H1 (cell line): Measurements from ENCODE around the gene PCNA. TPM values are rescaled to one million over a fixed set of nuclear protein-coding genes. Genes with fewer than 3 reads are reported as not detected.

Experiments
- CTCF ChIA-PET: fragments of 300-600 bp; sonication (Branson Sonifier 250); formaldehyde crosslinking; loops from one replicate; lab custom pipeline; 2021; ENCODE audit not compliant: partially characterized antibody; lab: Charles Lee
- POLR2A ChIA-PET: fragments of 300-600 bp; sonication (Branson Sonifier 250); formaldehyde crosslinking; loops from one replicate; lab custom pipeline; 2021; ENCODE audit warnings: inconsistent platforms; ENCODE audit not compliant: partially characterized antibody; lab: Charles Lee
- DNase-seq, 2 experiments: peaks; one replicate each; pipeline versions ENCODE4 v3.0.0 to v3.0.0-alpha.2; 2010 to 2022; ENCODE audit warnings: low spot score in 2 of 2, low read depth in 1 of 2, mixed read lengths in 1 of 2
- FAIRE-seq: peaks from 2 replicates; lab custom pipeline; 2011; peaks lifted over from hg19 to GRCh38; lab: Jason Lieb, UNC
- H2AFZ ChIP-seq: 2 replicates; pipeline ENCODE4 v1.8.1; 2012; ENCODE audit warnings: low read length, inconsistent platforms
- H2AK5ac ChIP-seq: 2 replicates; pipeline ENCODE4 v1.6.1; 2013; ENCODE audit warnings: low read depth, low read length
- H2BK120ac ChIP-seq: replicated peaks from 2 replicates; pipeline ENCODE3; 2013; ENCODE audit warnings: low read depth, low read length, inconsistent platforms
- H2BK12ac ChIP-seq: 2 replicates; pipeline ENCODE4 v1.6.1; 2013; ENCODE audit warnings: low read depth, low read length
- H2BK15ac ChIP-seq: 2 replicates; pipeline ENCODE4 v1.6.1; 2013; ENCODE audit warnings: low read length
- H2BK20ac ChIP-seq: 2 replicates; pipeline ENCODE4 v1.6.1; 2013; ENCODE audit warnings: low read length
- H2BK5ac ChIP-seq: 2 replicates; pipeline ENCODE4 v1.6.1; 2013; ENCODE audit warnings: low read depth, low read length
- H3K14ac ChIP-seq: 2 replicates; pipeline ENCODE4 v1.6.1; 2013; ENCODE audit warnings: inconsistent platforms; ENCODE audit not compliant: insufficient read length
- H3K18ac ChIP-seq: 2 replicates; pipeline ENCODE4 v1.6.1; 2013; ENCODE audit warnings: low read length; ENCODE audit errors: extremely low read depth
- H3K23ac ChIP-seq: 2 replicates; pipeline ENCODE4 v1.6.1; 2013; ENCODE audit warnings: inconsistent platforms; ENCODE audit not compliant: insufficient read length
- H3K23me2 ChIP-seq: 2 replicates; pipeline ENCODE4 v1.6.1; 2013; ENCODE audit warnings: low read depth, low read length
- H3K27ac ChIP-seq: 2 replicates; pipeline ENCODE4 v1.6.1; 2011; ENCODE audit warnings: low read depth, low read length, inconsistent platforms
- H3K27me3 ChIP-seq, 4 experiments: replicated peaks in 1 of 4; 1 replicate in 1 of 4; 2 replicates in 3 of 4; pipeline versions ENCODE4 v1.6.1 to v1.8.1; 2011 to 2013; ENCODE audit warnings: low read length in 3 of 4, mild to moderate bottlenecking in 3 of 4, inconsistent platforms in 2 of 4, mixed read lengths in 2 of 4, moderate library complexity in 1 of 4; ENCODE audit not compliant: control insufficient read depth in 3 of 4, insufficient read depth in 3 of 4; ENCODE audit errors: extremely low read depth in 1 of 4
- H3K36me3 ChIP-seq, 4 experiments: 2 replicates each; pipeline versions ENCODE4 v1.6.1 to v1.8.1; 2011 to 2013; ENCODE audit warnings: mild to moderate bottlenecking in 4 of 4, low read length in 3 of 4, moderate library complexity in 2 of 4, control low read depth in 1 of 4, inconsistent platforms in 1 of 4; ENCODE audit not compliant: insufficient read depth in 4 of 4, control insufficient read depth in 2 of 4
- H3K4ac ChIP-seq: replicated peaks from 2 replicates; pipeline ENCODE3; 2013; ENCODE audit warnings: low read length, low read depth, mixed read lengths, inconsistent platforms; ENCODE audit not compliant: insufficient read length
- H3K4me1 ChIP-seq, 4 experiments: replicated peaks in 1 of 4; 1 replicate in 1 of 4; 2 replicates in 3 of 4; pipeline versions ENCODE4 v1.6.1 to v1.8.1; 2011 to 2013; ENCODE audit warnings: low read length in 3 of 4, inconsistent platforms in 2 of 4, mixed read lengths in 1 of 4; ENCODE audit not compliant: insufficient read depth in 4 of 4, control insufficient read depth in 3 of 4
- H3K4me2 ChIP-seq, 2 experiments: 2 replicates each; pipeline versions ENCODE4 v1.6.1 to v1.8.1; 2011 to 2013; ENCODE audit warnings: low read depth in 2 of 2, low read length in 2 of 2, control low read depth in 1 of 2, inconsistent platforms in 1 of 2, mild to moderate bottlenecking in 1 of 2; ENCODE audit not compliant: insufficient read depth in 1 of 2
- H3K4me3 ChIP-seq, 4 experiments: fragments of 200-600, 300-600 bp in 1 of 4; sonication (generic), shearing (Covaris generic), sonication (Bioruptor Twin) in 1 of 4; 2 replicates each; pipeline versions ENCODE4 v1.5.1 to v1.8.1; 2011 to 2016; ENCODE audit warnings: low read length in 4 of 4, low read depth in 3 of 4, control low read depth in 2 of 4, inconsistent platforms in 2 of 4, mild to moderate bottlenecking in 2 of 4, mixed read lengths in 1 of 4, moderate library complexity in 1 of 4; ENCODE audit not compliant: insufficient read depth in 2 of 4; ENCODE audit errors: extremely low read depth in 1 of 4
- H3K56ac ChIP-seq: replicated peaks from 2 replicates; pipeline ENCODE3; 2013; ENCODE audit warnings: low read depth, mild to moderate bottlenecking, mixed read lengths, low read length, inconsistent platforms; ENCODE audit not compliant: insufficient read length
- H3K79me1 ChIP-seq: 2 replicates; pipeline ENCODE4 v1.6.1; 2013; ENCODE audit warnings: low read depth, low read length, control low read depth
- H3K79me2 ChIP-seq, 2 experiments: 2 replicates each; pipeline versions ENCODE4 v1.6.1 to v1.8.1; 2012 to 2013; ENCODE audit warnings: low read length in 2 of 2, mild to moderate bottlenecking in 2 of 2, inconsistent platforms in 1 of 2; ENCODE audit not compliant: insufficient read depth in 2 of 2, control insufficient read depth in 1 of 2
- H3K9ac ChIP-seq, 4 experiments: replicated peaks in 1 of 4; 1 replicate in 1 of 4; 2 replicates in 3 of 4; pipeline versions ENCODE4 v1.6.1 to v1.8.1; 2011 to 2013; ENCODE audit warnings: low read depth in 3 of 4, low read length in 3 of 4, control low read depth in 2 of 4, mild to moderate bottlenecking in 2 of 4, moderate library complexity in 2 of 4, inconsistent platforms in 1 of 4; ENCODE audit errors: extremely low read depth in 1 of 4
- H3K9me3 ChIP-seq, 2 experiments: 2 replicates each; pipeline versions ENCODE4 v1.6.1 to v1.8.1; 2012 to 2013; ENCODE audit warnings: mild to moderate bottlenecking in 2 of 2, moderate library complexity in 2 of 2, control low read depth in 1 of 2, inconsistent platforms in 1 of 2, low read depth in 1 of 2, low read length in 1 of 2, mixed read lengths in 1 of 2; ENCODE audit not compliant: insufficient read depth in 2 of 2
- H4K20me1 ChIP-seq, 2 experiments: replicated peaks in 1 of 2; 2 replicates each; pipeline versions ENCODE3 to v1.8.1; 2011 to 2013; ENCODE audit warnings: inconsistent platforms in 2 of 2, low read length in 2 of 2, mild to moderate bottlenecking in 1 of 2; ENCODE audit not compliant: insufficient read depth in 2 of 2, control insufficient read depth in 1 of 2
- H4K5ac ChIP-seq: 2 replicates; pipeline ENCODE4 v1.6.1; 2013; ENCODE audit warnings: low read length, low read depth, mixed read lengths, inconsistent platforms; ENCODE audit not compliant: insufficient read length
- H4K8ac ChIP-seq: 2 replicates; pipeline ENCODE4 v1.8.0; 2013; ENCODE audit warnings: mild to moderate bottlenecking, moderate library complexity, low read length, inconsistent platforms; ENCODE audit not compliant: insufficient read depth; ENCODE audit errors: extremely low read depth
- H4K91ac ChIP-seq: replicated peaks from 2 replicates; pipeline ENCODE3; 2013; ENCODE audit warnings: low read length, mixed read lengths, inconsistent platforms; ENCODE audit not compliant: insufficient read length
- CEBPB ChIP-seq: IDR thresholded peaks from 2 replicates; pipeline ENCODE4 v1.6.1; 2012; ENCODE audit warnings: low read depth, low read length
- CREB1 ChIP-seq: IDR thresholded peaks from 2 replicates; pipeline ENCODE4 v1.6.1; 2012; ENCODE audit warnings: inconsistent platforms
- JUN ChIP-seq: IDR thresholded peaks from 2 replicates; pipeline ENCODE4 v1.6.1; 2011; ENCODE audit warnings: low read depth, mild to moderate bottlenecking, improper control_type of control experiment, low read length
- JUND ChIP-seq: IDR thresholded peaks from 2 replicates; pipeline ENCODE4 v1.6.1; 2011; ENCODE audit warnings: mild to moderate bottlenecking, improper control_type of control experiment, low read length
- KDM1A ChIP-seq: fragments of 200-600, 300-600 bp; sonication (generic); IDR thresholded peaks from 2 replicates; pipeline ENCODE4 v1.7.1; 2016; ENCODE audit warnings: mild to moderate bottlenecking, low read length, borderline replicate concordance
- KDM4A ChIP-seq: IDR thresholded peaks from one replicate; pipeline ENCODE4 v1.7.1; 2012; ENCODE audit warnings: low read depth, mild to moderate bottlenecking, moderate library complexity, low read length, inconsistent platforms; ENCODE audit not compliant: severe bottlenecking
- RAD21 ChIP-seq, 2 experiments: IDR thresholded peaks in 1 of 2; conservative IDR thresholded peaks in 1 of 2; 2 replicates each; pipeline ENCODE4 v1.6.1; 2011; ENCODE audit warnings: low read depth in 2 of 2, low read length in 2 of 2, improper control_type of control experiment in 1 of 2, inconsistent platforms in 1 of 2, mild to moderate bottlenecking in 1 of 2, moderate library complexity in 1 of 2
- SIRT6 ChIP-seq: IDR thresholded peaks from one replicate; pipeline ENCODE4 v1.7.1; 2012; ENCODE audit warnings: low read length, inconsistent platforms
- SRF ChIP-seq: IDR thresholded peaks from 2 replicates; pipeline ENCODE4 v1.6.1; 2011; ENCODE audit warnings: mild to moderate bottlenecking, low read depth, low read length, moderate library complexity
- TEAD4 ChIP-seq: IDR thresholded peaks from 2 replicates; pipeline ENCODE4 v1.6.1; 2012; ENCODE audit warnings: low read depth, low read length, inconsistent platforms, mixed read lengths
- YY1 ChIP-seq: IDR thresholded peaks from 2 replicates; pipeline ENCODE4 v1.6.1; 2011; ENCODE audit warnings: low read depth, mild to moderate bottlenecking, low read length
- WGBS, 2 experiments: shearing (Covaris generic) in 1 of 2; methylation state at CpG; one replicate each; pipeline versions ENCODE4 v1.1.6 to v1.1.7; 2013 to 2015; ENCODE audit warnings: low lambda C conversion rate in 2 of 2, mixed read lengths in 2 of 2, inconsistent platforms in 1 of 2, low coverage in 1 of 2, missing lambda C conversion rate in 1 of 2; ENCODE audit not compliant: insufficient replicate concordance in 2 of 2, insufficient coverage in 1 of 2, insufficient read length in 1 of 2; ENCODE audit errors: extremely low coverage in 1 of 2, missing lambda C conversion rate in 1 of 2; 5-methylcytosine and 5-hydroxymethylcytosine counted together
- polyA plus RNA-seq, 7 experiments: library from polyadenylated mRNA; depleted of rRNA in 3 of 7; stranded (reverse) in 5 of 7; unstranded in 2 of 7; fragments of >200 nt in 5 of 7; fragments of 200-250 nt in 2 of 7; gene quantifications; 1 replicate in 5 of 7; 2 replicates in 1 of 7; 4 replicates in 1 of 7; pipeline versions ENCODE4 v1.2.1 to v1.2.3, GENCODE V29; 2011 to 2013; ENCODE audit warnings: missing spikeins in 2 of 7, mixed read lengths in 2 of 7
- total RNA-seq: library from RNA; stranded (reverse); fragmentation: NEBNext Ultra II Directional; extraction: Animal tissue kit (Norgen Biotek cat#: 25700); gene quantifications from 2 replicates; pipeline ENCODE4 v1.2.1, GENCODE V29; 2021
- TF ChIP-seq, protein P1 (sequence below): IDR thresholded peaks from 2 replicates; pipeline ENCODE4 v1.6.1; 2011; ENCODE audit warnings: low read length, improper control_type of control experiment
- TF ChIP-seq, protein P2 (sequence below): IDR thresholded peaks from 2 replicates; pipeline ENCODE4 v1.6.1; 2012; ENCODE audit warnings: inconsistent platforms

Gene PCNA
- total and polyA plus RNA-seq, 2 of the 8 experiments (the other 6 are each of a cell fraction or from before 2014, with no cell fraction given) = 290 to 737 TPM

GRCh38 chr20:5095931-5096330, 23.8 kb downstream of the PCNA start:
- H2BK120ac ChIP-seq = no peak overlapping the region
- H3K23ac ChIP-seq = no peak overlapping the region
- no peaks in the 10 kb centered on the region for H3K79me1 ChIP-seq
- CTCF ChIA-PET = interaction anchor here (0.9 to 1.2 kb wide), 4 partner anchors 15 to 140 kb away, joined by 3 read pairs; no protein-coding TSS in a partner anchor
- no peak overlapping the region for H3K18ac ChIP-seq
- no peak overlapping the region for H3K9ac ChIP-seq
- 97% methylated on average over 3 of the region's 3 CpGs; no CpG with 5 or more reads in 1 of the 2 experiments for WGBS, 2 experiments
- no peak overlapping the region for H2BK5ac ChIP-seq
- no peak overlapping the region for H3K4me2 ChIP-seq
- H3K14ac ChIP-seq = no peak overlapping the region
- H3K36me3 ChIP-seq = peaks cover 0 to 25% (median 14%) of the 10 kb centered on the region in 4 experiments
- H3K56ac ChIP-seq = no peak overlapping the region
- peaks cover 0 to 2% of the 10 kb centered on the region in 2 experiments for H4K20me1 ChIP-seq
- no peak for FAIRE-seq
- no peak overlapping the region for H4K91ac ChIP-seq
- DNase-seq = no peak
- H3K4me3 ChIP-seq = no peak overlapping the region
- no peak overlapping the region for H4K8ac ChIP-seq
- no peak overlapping the region for H2AFZ ChIP-seq
- POLR2A ChIA-PET = interaction anchor here (0.7 to 4.3 kb wide), 5 partner anchors 8 to 125 kb away, joined by 3 to 16 read pairs (median 5); partner anchors contain the start of gene PCNA
- no peaks in the 10 kb centered on the region for H3K27me3 ChIP-seq
- no peak overlapping the region for H2BK20ac ChIP-seq
- no peaks in the 10 kb centered on the region for H3K79me2 ChIP-seq
- no peaks in the 10 kb centered on the region for H3K23me2 ChIP-seq
- H3K9me3 ChIP-seq = no peaks in the 10 kb centered on the region
- no peak overlapping the region for H2BK15ac ChIP-seq
- H2BK12ac ChIP-seq = no peak overlapping the region
- no peak overlapping the region for H4K5ac ChIP-seq
- H2AK5ac ChIP-seq = no peak overlapping the region
- no peaks in the 10 kb centered on the region for H3K4me1 ChIP-seq
- H3K4ac ChIP-seq = no peak overlapping the region
- no peak overlapping the region for H3K27ac ChIP-seq
- no peak for TF ChIP-seq SRF
- TF ChIP-seq, protein P1, sequence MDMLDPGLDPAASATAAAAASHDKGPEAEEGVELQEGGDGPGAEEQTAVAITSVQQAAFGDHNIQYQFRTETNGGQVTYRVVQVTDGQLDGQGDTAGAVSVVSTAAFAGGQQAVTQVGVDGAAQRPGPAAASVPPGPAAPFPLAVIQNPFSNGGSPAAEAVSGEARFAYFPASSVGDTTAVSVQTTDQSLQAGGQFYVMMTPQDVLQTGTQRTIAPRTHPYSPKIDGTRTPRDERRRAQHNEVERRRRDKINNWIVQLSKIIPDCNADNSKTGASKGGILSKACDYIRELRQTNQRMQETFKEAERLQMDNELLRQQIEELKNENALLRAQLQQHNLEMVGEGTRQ = no peak
- TF ChIP-seq YY1 = no peak
- no peak for TF ChIP-seq CREB1
- no peak for TF ChIP-seq CEBPB
- TF ChIP-seq JUND = no peak
- TF ChIP-seq, protein P2, sequence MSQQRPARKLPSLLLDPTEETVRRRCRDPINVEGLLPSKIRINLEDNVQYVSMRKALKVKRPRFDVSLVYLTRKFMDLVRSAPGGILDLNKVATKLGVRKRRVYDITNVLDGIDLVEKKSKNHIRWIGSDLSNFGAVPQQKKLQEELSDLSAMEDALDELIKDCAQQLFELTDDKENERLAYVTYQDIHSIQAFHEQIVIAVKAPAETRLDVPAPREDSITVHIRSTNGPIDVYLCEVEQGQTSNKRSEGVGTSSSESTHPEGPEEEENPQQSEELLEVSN = no peak
- TF ChIP-seq RAD21 (IDR thresholded peaks at IDR 0.05 in 1 of 2, conservative IDR thresholded peaks at IDR 0.05 in 1 of 2; ENCODE audit: low read depth in 2 of 2, low read length in 2 of 2) = no peak
- TF ChIP-seq SIRT6 = no peak
- TF ChIP-seq JUN = no peak
- no peak for TF ChIP-seq TEAD4
- no peak for TF ChIP-seq KDM1A
- TF ChIP-seq KDM4A = no peak
